CD4-positive, alpha-beta T cell treated with Interleukin-1 beta for 1 hour (primary cell): ENCODE results near the gene SCIMP.
"Not testable (repeated sequence)": the region's sequence is repeated elsewhere in the genome, so short reads cannot be mapped to it uniquely, and the experiment has no call there.

ENCODE experiments used
- DNase-seq, 2 donors: peaks; one replicate each; pipeline ENCODE4 v3.0.0-alpha.2; 2020 to 2022

The SCIMP gene

GRCh38 chr17:5234645-5235576, at the start of gene SCIMP:
Gene SCIMP (minus strand): TSS chr17:5234860. CDS start chr17:5234755, 105 bp downstream.
- peak in 1 of 2 donors; percentile 68 for DNase-seq

- DNase-seq = no peak
These were observed 49.1 kb upstream of the SCIMP start for GRCh38 chr17:5283571-5284315.

- DNase-seq = peak in 1 of 2 donors; percentile 51
These were observed 48.1 kb upstream of the SCIMP start for GRCh38 chr17:5282642-5283217.

GRCh38 chr17:5281814-5282641, 47.4 kb upstream of the SCIMP start, which contains the start of gene RABEP1:
Gene RABEP1 (plus strand): TSS chr17:5282284. CDS start chr17:5282487, 203 bp downstream.
- DNase-seq = peak; percentile 93 to 96

- no peak for DNase-seq
These were observed 37.7 kb upstream of the SCIMP start for GRCh38 chr17:5272322-5272721.

GRCh38 chr17:5269241-5269960, 34.7 kb upstream of the SCIMP start:
- DNase-seq = no peak

GRCh38 chr17:5264893-5265292, 30.2 kb upstream of the SCIMP start:
- no peak for DNase-seq

- no peak for DNase-seq
These were observed 28.8 kb upstream of the SCIMP start for GRCh38 chr17:5263441-5263840.

GRCh38 chr17:5262416-5262991, 27.8 kb upstream of the SCIMP start:
- DNase-seq = no peak

- no peak for DNase-seq
These were observed 25.9 kb upstream of the SCIMP start for GRCh38 chr17:5260542-5260941.

- DNase-seq = no peak
These were observed 22.5 kb upstream of the SCIMP start for GRCh38 chr17:5257124-5257523.

- DNase-seq = no peak
These were observed 20.4 kb upstream of the SCIMP start for GRCh38 chr17:5254903-5255521.

GRCh38 chr17:5254414-5254813, 19.8 kb upstream of the SCIMP start:
- no peak for DNase-seq

GRCh38 chr17:5249615-5250014, 15.0 kb upstream of the SCIMP start:
- peak; percentile 72 to 82 for DNase-seq

GRCh38 chr17:5248821-5249479, 14.3 kb upstream of the SCIMP start:
- no peak for DNase-seq

- DNase-seq = no peak
These were observed 13.0 kb upstream of the SCIMP start for GRCh38 chr17:5247621-5248020.

GRCh38 chr17:5241861-5242671, 7.4 kb upstream of the SCIMP start:
- peak in 1 of 2 donors; percentile 49 for DNase-seq

GRCh38 chr17:5239769-5240168, 5.1 kb upstream of the SCIMP start:
- DNase-seq = not testable (repeated sequence)

GRCh38 chr17:5238333-5238732, 3.7 kb upstream of the SCIMP start:
- peak in 1 of 2 donors; percentile 44 for DNase-seq
